HepG2 (cell line): Measurements from ENCODE around the gene IER2. TPM values are rescaled to one million over a fixed set of nuclear protein-coding genes. Genes with fewer than 3 reads are reported as not detected.

Source experiments
- CHCHD3 ChIP-seq: sonication (generic); formaldehyde crosslinking; IDR thresholded peaks from 2 replicates; pipeline ENCODE4 v1.8.0; 2022; ENCODE audit warnings: mild to moderate bottlenecking, missing genetic modification reagents, moderate library complexity
- DPF2 ChIP-seq: sonication (generic); formaldehyde crosslinking; IDR thresholded peaks from 2 replicates; pipeline ENCODE4 v1.4.0; 2020; ENCODE audit warnings: mild to moderate bottlenecking, low read depth, missing genetic modification reagents, borderline replicate concordance
- DR1 ChIP-seq: sonication (generic); formaldehyde crosslinking; IDR thresholded peaks from 2 replicates; pipeline ENCODE4 v1.8.0; 2021; ENCODE audit warnings: mild to moderate bottlenecking, missing genetic modification reagents, inconsistent platforms
- KAT8 ChIP-seq: IDR thresholded peaks from 2 replicates; pipeline ENCODE4 v1.6.1; 2016; ENCODE audit warnings: missing genetic modification reagents, missing compliant biosample characterization
- MAFG ChIP-seq: sonication (generic); formaldehyde crosslinking; IDR thresholded peaks from 2 replicates; pipeline ENCODE4 v1.5.1; 2020; ENCODE audit warnings: mild to moderate bottlenecking, missing genetic modification reagents
- NONO ChIP-seq, 2 experiments: fragments of 450-650 bp in 1 of 2; sonication (generic) in 1 of 2; formaldehyde crosslinking in 1 of 2; IDR thresholded peaks in 1 of 2; conservative IDR thresholded peaks in 1 of 2; 2 replicates each; pipeline versions ENCODE4 v1.6.1 to v1.8.0; 2017 to 2022; ENCODE audit warnings: mild to moderate bottlenecking in 1 of 2, missing genetic modification reagents in 1 of 2, moderate library complexity in 1 of 2
- SOX6 ChIP-seq, 2 experiments: fragments of 450-650 bp in 1 of 2; sonication (generic) in 1 of 2; formaldehyde crosslinking in 1 of 2; IDR thresholded peaks; 2 replicates each; pipeline versions ENCODE4 v1.4.0 to v1.6.1; 2017 to 2020; ENCODE audit warnings: antibody characterized with exemption in 1 of 2, mild to moderate bottlenecking in 1 of 2, missing genetic modification reagents in 1 of 2
- ZNF501 ChIP-seq: sonication (generic); formaldehyde crosslinking; IDR thresholded peaks from 2 replicates; pipeline ENCODE4 v1.5.1; 2020; ENCODE audit warnings: mild to moderate bottlenecking, moderate library complexity, missing genetic modification reagents
- ZNF788 ChIP-seq: sonication (generic); formaldehyde crosslinking; IDR thresholded peaks from 2 replicates; pipeline ENCODE4 v1.5.0; 2020; ENCODE audit warnings: mild to moderate bottlenecking, missing genetic modification reagents, borderline replicate concordance
- polyA plus RNA-seq, 8 experiments: library from polyadenylated mRNA; depleted of rRNA in 3 of 8; stranded (reverse) in 7 of 8; unstranded in 1 of 8; fragments of >200 nt; fragmentation: Illumina TruSeq in 4 of 8; extraction: Trizol in 4 of 8; gene quantifications; 2 replicates each; pipeline versions ENCODE4 v1.2.1 to v1.2.3, GENCODE V29; 2011 to 2016; ENCODE audit warnings: low read depth in 4 of 8, missing spikeins in 1 of 8, mixed read lengths in 1 of 8; ENCODE audit not compliant: insufficient read depth in 1 of 8
- total RNA-seq, 5 experiments: library from RNA; depleted of rRNA; stranded (reverse); fragments of >200 nt; fragmentation: Illumina TruSeq; extraction: Trizol; gene quantifications; 2 replicates each; pipeline ENCODE4 v1.2.3, GENCODE V29; 2016; ENCODE audit warnings: low read depth in 1 of 5
- TF ChIP-seq, protein P1 (sequence below): sonication (generic); formaldehyde crosslinking; IDR thresholded peaks from 2 replicates; pipeline ENCODE4 v1.4.0; 2020; ENCODE audit warnings: missing genetic modification reagents
- TF ChIP-seq, protein P2 (sequence below): sonication (generic); formaldehyde crosslinking; IDR thresholded peaks from 2 replicates; pipeline ENCODE4 v1.4.0; 2020; ENCODE audit warnings: mild to moderate bottlenecking, missing genetic modification reagents
- TF ChIP-seq, protein P3 (sequence below): sonication (generic); formaldehyde crosslinking; IDR thresholded peaks from 2 replicates; pipeline ENCODE4 v1.5.1; 2020; ENCODE audit warnings: mild to moderate bottlenecking, missing genetic modification reagents, moderate library complexity
- TF ChIP-seq, protein P4 (sequence below): sonication (generic); formaldehyde crosslinking; IDR thresholded peaks from 2 replicates; pipeline ENCODE4 v1.5.0; 2020; ENCODE audit warnings: missing genetic modification reagents
- TF ChIP-seq, protein P5 (sequence below): sonication (generic); formaldehyde crosslinking; conservative IDR thresholded peaks from 2 replicates; pipeline ENCODE4 v1.5.0; 2020; ENCODE audit warnings: missing genetic modification reagents
- TF ChIP-seq, protein P6 (sequence below): IDR thresholded peaks from 2 replicates; pipeline ENCODE4 v1.6.1; 2012; ENCODE audit warnings: low read length, improper control_type of control experiment

IER2 gene
- total and polyA plus RNA-seq, 2 of the 13 experiments (the other 11 are each of a cell fraction or from before 2014, with no cell fraction given), result 10.1 to 14.3 TPM

DNA sequence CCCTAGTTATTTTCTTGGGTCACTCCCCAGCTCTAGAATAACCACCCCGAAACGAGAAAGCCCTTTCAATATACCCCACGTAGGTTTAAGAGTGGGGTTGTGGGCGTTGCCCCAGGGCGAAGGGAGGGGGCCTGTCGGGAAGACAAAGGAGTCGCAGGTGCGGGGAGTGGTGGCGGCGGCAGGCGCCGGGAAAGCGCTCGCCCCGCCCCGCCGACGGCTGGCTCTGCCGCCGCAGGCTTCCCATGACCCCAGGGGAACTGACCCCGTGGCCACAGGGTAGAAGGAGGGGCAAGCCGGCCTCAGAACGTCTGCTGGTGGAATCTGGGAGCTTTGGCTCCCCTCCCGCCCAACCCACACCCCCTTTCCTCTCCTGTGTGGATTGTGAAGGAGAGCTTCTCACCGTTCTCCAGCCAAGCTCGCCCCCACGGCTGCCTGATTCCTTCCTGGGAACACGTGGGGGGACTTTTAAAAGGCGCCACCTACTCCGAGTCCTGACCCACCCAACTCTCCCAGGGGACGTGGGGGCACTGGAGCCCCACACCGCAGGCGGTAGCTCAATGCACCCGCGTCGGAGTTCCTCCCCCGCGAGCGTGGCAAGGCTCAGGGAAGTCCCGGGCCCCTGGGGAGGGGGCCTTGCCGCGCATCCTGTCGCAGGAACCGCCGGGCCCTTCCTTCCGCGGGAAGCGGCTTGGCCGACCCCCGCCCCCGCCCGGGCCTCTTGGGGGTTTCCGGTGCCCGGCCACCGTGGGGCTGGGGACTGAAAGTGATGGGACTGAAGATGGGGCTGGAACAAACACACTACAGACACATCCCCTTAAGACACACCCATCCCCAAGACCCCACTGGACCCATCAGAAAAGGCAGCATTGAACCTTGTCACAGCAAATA is 5.5 kb downstream of the IER2 start (continued):
- TF ChIP-seq KAT8 (CRISPR knock-in tag) (peak; percentile 59), MAFG (CRISPR knock-in tag) (no peak), CHCHD3 (CRISPR knock-in tag) (no peak), SOX6 (IDR thresholded peaks at IDR 0.05) (no peak), SOX6 (CRISPR knock-in tag; IDR thresholded peaks at IDR 0.05) (peak; percentile 77), NONO (IDR thresholded peaks at IDR 0.05) (no peak), NONO (CRISPR knock-in tag; conservative IDR thresholded peaks at IDR 0.05) (peak; percentile 50; the same call in 1 of the 2 replicates), DPF2 (CRISPR knock-in tag) (no peak), ZNF501 (no peak; the same call in 1 of the 2 replicates), DR1 (CRISPR knock-in tag) (no peak), ZNF788 (0 out of 2 replicates have a peak, but pooled peaks have one; percentile 19)
- TF ChIP-seq, protein P1, sequence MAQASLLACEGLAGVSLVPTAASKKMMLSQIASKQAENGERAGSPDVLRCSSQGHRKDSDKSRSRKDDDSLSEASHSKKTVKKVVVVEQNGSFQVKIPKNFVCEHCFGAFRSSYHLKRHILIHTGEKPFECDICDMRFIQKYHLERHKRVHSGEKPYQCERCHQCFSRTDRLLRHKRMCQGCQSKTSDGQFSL, result no peak
- TF ChIP-seq, protein P2, sequence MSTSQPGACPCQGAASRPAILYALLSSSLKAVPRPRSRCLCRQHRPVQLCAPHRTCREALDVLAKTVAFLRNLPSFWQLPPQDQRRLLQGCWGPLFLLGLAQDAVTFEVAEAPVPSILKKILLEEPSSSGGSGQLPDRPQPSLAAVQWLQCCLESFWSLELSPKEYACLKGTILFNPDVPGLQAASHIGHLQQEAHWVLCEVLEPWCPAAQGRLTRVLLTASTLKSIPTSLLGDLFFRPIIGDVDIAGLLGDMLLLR, result no peak
- TF ChIP-seq, protein P3, sequence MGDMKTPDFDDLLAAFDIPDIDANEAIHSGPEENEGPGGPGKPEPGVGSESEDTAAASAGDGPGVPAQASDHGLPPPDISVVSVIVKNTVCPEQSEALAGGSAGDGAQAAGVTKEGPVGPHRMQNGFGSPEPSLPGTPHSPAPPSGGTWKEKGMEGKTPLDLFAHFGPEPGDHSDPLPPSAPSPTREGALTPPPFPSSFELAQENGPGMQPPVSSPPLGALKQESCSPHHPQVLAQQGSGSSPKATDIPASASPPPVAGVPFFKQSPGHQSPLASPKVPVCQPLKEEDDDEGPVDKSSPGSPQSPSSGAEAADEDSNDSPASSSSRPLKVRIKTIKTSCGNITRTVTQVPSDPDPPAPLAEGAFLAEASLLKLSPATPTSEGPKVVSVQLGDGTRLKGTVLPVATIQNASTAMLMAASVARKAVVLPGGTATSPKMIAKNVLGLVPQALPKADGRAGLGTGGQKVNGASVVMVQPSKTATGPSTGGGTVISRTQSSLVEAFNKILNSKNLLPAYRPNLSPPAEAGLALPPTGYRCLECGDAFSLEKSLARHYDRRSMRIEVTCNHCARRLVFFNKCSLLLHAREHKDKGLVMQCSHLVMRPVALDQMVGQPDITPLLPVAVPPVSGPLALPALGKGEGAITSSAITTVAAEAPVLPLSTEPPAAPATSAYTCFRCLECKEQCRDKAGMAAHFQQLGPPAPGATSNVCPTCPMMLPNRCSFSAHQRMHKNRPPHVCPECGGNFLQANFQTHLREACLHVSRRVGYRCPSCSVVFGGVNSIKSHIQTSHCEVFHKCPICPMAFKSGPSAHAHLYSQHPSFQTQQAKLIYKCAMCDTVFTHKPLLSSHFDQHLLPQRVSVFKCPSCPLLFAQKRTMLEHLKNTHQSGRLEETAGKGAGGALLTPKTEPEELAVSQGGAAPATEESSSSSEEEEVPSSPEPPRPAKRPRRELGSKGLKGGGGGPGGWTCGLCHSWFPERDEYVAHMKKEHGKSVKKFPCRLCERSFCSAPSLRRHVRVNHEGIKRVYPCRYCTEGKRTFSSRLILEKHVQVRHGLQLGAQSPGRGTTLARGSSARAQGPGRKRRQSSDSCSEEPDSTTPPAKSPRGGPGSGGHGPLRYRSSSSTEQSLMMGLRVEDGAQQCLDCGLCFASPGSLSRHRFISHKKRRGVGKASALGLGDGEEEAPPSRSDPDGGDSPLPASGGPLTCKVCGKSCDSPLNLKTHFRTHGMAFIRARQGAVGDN, result peak; percentile 81
- TF ChIP-seq, protein P4, sequence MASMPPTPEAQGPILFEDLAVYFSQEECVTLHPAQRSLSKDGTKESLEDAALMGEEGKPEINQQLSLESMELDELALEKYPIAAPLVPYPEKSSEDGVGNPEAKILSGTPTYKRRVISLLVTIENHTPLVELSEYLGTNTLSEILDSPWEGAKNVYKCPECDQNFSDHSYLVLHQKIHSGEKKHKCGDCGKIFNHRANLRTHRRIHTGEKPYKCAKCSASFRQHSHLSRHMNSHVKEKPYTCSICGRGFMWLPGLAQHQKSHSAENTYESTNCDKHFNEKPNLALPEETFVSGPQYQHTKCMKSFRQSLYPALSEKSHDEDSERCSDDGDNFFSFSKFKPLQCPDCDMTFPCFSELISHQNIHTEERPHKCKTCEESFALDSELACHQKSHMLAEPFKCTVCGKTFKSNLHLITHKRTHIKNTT (CRISPR knock-in tag), result no peak
- TF ChIP-seq, protein P5, sequence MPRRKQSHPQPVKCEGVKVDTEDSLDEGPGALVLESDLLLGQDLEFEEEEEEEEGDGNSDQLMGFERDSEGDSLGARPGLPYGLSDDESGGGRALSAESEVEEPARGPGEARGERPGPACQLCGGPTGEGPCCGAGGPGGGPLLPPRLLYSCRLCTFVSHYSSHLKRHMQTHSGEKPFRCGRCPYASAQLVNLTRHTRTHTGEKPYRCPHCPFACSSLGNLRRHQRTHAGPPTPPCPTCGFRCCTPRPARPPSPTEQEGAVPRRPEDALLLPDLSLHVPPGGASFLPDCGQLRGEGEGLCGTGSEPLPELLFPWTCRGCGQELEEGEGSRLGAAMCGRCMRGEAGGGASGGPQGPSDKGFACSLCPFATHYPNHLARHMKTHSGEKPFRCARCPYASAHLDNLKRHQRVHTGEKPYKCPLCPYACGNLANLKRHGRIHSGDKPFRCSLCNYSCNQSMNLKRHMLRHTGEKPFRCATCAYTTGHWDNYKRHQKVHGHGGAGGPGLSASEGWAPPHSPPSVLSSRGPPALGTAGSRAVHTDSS, result no peak
- TF ChIP-seq, protein P6, sequence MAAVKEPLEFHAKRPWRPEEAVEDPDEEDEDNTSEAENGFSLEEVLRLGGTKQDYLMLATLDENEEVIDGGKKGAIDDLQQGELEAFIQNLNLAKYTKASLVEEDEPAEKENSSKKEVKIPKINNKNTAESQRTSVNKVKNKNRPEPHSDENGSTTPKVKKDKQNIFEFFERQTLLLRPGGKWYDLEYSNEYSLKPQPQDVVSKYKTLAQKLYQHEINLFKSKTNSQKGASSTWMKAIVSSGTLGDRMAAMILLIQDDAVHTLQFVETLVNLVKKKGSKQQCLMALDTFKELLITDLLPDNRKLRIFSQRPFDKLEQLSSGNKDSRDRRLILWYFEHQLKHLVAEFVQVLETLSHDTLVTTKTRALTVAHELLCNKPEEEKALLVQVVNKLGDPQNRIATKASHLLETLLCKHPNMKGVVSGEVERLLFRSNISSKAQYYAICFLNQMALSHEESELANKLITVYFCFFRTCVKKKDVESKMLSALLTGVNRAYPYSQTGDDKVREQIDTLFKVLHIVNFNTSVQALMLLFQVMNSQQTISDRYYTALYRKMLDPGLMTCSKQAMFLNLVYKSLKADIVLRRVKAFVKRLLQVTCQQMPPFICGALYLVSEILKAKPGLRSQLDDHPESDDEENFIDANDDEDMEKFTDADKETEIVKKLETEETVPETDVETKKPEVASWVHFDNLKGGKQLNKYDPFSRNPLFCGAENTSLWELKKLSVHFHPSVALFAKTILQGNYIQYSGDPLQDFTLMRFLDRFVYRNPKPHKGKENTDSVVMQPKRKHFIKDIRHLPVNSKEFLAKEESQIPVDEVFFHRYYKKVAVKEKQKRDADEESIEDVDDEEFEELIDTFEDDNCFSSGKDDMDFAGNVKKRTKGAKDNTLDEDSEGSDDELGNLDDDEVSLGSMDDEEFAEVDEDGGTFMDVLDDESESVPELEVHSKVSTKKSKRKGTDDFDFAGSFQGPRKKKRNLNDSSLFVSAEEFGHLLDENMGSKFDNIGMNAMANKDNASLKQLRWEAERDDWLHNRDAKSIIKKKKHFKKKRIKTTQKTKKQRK, result no peak
